Astrocyte (in vitro differentiated cells and primary cell): Measurements from ENCODE around the gene EML1.

Experiments used
- EZH2 ChIP-seq: IDR thresholded peaks from 2 replicates; pipeline ENCODE4 v1.6.1; 2012; ENCODE audit warnings: mild to moderate bottlenecking, low read length, inconsistent platforms; ENCODE audit not compliant: insufficient read depth
- TF ChIP-seq, protein P1 (sequence below): IDR thresholded peaks from 2 replicates; pipeline ENCODE4 v1.5.1; 2011; ENCODE audit warnings: low read depth, mild to moderate bottlenecking, inconsistent platforms, low read length, moderate library complexity; ENCODE audit not compliant: insufficient read depth

DNA sequence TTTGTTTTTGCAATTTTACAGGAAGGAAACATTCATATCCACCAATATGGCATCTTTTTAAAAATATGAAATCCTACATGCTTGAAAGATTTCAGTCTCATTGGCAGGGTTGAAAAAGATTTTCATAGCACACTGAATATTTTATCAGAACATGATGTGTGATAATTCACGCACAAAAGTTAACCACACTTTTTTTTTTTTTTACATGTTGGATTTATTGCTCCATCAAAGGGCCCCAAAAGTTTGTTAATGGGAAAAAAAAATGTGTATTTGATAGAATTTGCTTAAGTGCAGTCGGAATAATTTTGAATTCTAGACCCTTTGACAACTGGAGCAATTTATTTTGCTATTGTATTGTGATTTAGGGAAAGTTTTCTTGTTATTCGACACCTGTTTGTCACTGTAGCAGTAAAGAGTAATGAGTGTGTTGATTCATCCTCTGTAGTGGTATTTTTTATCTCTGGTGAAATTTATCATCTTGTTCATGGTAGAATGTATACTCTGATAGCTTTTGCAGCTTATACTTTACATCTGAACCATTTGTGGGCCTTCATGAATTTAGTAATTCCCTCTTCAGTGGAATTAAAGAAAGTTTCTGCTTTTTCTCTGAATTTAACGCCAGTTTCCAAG is 1.1 kb downstream of the EML1 start:
- TF ChIP-seq, protein P1, sequence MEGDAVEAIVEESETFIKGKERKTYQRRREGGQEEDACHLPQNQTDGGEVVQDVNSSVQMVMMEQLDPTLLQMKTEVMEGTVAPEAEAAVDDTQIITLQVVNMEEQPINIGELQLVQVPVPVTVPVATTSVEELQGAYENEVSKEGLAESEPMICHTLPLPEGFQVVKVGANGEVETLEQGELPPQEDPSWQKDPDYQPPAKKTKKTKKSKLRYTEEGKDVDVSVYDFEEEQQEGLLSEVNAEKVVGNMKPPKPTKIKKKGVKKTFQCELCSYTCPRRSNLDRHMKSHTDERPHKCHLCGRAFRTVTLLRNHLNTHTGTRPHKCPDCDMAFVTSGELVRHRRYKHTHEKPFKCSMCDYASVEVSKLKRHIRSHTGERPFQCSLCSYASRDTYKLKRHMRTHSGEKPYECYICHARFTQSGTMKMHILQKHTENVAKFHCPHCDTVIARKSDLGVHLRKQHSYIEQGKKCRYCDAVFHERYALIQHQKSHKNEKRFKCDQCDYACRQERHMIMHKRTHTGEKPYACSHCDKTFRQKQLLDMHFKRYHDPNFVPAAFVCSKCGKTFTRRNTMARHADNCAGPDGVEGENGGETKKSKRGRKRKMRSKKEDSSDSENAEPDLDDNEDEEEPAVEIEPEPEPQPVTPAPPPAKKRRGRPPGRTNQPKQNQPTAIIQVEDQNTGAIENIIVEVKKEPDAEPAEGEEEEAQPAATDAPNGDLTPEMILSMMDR, result no peak
- TF ChIP-seq EZH2, result no peak
